Hypothalamus (tissue), 51 donors: Measurements from ENCODE around the gene TMEM132D.
"Not testable (repeated sequence)": the region's sequence is repeated elsewhere in the genome, so short reads cannot be mapped to it uniquely, and the experiment has no call there.

ENCODE experiments used
- DNase-seq, 51 donors: peaks; one replicate each; lab custom pipeline; 2025; lab: John Stamatoyannopoulos, UW

Gene TMEM132D

GRCh38 chr12:129049917-129050316 is 853.9 kb downstream of the TMEM132D start:
- peak in 1 of 51 donors; percentile 3 for DNase-seq

- not testable (repeated sequence) for DNase-seq
These were observed 860.5 kb downstream of the TMEM132D start for GRCh38 chr12:129043334-129043733.

- DNase-seq: no peak
These were observed 867.7 kb downstream of the TMEM132D start for GRCh38 chr12:129036135-129036534.

- no peak for DNase-seq
These were observed 869.1 kb downstream of the TMEM132D start for GRCh38 chr12:129034558-129035289.

GRCh38 chr12:129028844-129029243 is 875.0 kb downstream of the TMEM132D start:
- no peak for DNase-seq

GRCh38 chr12:129025055-129025454 is 878.8 kb downstream of the TMEM132D start:
- no peak for DNase-seq
